Superior temporal gyrus (tissue), 1 donor: ENCODE measurements around the gene ATP8A1.
"Not testable (repeated sequence)": the region's sequence is repeated elsewhere in the genome, so short reads cannot be mapped to it uniquely, and the experiment has no call there.

Experiments
- DNase-seq: peaks from one replicate; pipeline ENCODE4 v3.0.0-alpha.2; 2016; ENCODE audit errors: extremely low spot score

ATP8A1 gene

DNA sequence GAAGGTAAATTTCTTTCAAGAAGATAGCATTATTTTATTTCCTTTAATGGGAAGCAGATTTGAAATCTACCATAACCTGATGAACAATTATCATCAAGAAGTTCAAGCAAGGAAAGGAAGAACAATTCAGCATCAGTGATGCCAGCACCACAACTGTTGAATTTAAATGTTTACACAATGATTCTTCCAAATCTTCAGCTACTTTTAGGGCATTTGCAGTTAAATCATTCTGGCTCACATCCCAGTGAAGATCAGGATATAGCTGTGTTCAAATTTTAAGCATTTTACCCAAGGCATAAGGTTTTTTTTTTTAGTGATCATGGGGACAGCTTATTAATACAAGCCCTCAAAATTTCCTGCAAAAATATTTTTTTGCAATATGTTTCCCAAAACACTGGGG is 146.7 kb downstream of the ATP8A1 start:
- DNase-seq = no peak

DNA sequence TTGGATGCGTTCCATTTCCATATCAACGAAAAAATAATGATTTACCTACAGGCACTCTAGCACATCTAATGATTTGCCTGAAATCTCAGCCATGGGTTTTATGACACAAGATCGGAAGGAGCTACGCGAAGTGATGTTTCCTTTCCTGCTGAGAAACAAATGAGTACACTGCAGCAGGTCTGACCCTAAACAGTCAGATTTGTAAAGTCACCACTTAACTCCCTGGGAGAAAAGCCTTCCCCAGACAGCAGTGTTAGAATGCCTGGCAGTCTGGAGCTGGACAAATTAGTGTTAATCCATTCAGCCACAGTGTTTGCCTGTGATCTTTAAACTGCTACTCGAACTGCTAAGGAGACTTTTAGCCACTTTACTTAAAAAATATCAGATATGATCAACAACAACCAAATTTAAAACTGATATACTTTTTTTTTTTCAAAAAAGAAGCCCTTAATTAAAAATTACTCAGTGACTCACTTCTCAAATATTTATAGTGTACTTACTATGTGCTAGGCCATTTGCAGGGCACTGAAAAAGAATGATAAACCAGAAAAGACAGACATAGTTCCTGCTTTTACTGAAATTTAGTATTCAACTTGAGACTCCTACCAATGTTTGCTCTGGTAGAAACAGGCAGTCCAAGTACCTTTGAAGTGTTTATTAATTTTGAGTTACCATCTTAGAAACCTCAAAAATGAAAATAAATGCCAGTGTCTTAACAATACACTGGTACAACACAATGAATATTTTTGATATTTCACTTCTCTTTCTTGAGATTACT is 155.1 kb downstream of the ATP8A1 start:
- DNase-seq = no peak

DNA sequence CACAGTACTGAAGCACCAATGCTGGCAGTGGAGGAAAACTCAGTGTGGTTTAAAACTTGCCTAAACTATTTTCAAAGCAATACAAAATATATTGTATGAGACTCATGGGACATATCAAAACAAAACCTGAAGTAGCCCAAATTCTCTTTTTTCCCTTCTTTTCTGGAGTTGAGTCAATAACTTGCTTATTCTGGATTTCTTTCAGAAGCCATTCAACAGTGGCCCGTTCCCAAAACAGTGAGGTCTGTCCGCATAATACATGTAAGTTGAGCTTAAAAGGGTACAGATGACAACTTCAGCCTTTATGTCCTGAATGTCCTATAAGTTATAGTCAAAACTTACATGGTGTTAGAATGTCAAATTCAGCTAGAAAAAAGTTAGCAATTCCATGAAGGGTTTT is 158.9 kb downstream of the ATP8A1 start:
- no peak for DNase-seq

DNA sequence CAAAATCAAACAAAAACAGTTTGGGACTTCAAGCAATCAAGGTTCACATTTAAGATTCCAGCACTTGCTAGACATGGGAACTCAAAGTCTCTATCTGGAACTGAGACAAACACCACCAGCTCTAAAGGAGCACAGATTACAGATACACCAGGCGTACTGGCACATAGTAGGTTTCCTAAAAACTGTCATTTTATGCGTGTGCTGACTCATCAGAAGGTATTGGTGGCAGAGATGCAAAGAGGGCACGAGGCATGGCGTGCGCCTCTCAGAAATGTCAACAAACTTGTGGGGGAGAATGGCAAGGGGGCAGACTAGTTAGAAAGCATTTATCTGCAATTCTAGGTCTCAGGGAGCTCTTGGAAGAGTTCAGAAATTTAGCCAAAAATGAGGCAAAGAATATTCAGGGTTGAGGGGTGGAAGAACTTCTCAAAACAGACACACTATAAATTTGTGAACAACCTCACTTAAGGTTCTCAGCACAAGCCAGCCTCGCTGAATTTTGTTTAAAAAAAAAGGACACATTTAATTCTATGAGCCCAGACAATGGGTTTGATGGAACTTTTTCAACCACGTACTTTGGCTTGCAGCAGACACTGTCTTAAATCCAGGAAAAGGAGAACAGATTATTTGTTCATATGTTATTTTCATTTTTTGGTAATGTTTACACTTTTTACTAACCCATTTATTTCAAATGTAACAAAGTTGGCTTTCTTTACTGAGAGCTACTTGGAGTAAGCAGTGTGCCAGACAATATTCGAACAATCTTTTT is 159.6 kb downstream of the ATP8A1 start:
- DNase-seq = no peak

DNA sequence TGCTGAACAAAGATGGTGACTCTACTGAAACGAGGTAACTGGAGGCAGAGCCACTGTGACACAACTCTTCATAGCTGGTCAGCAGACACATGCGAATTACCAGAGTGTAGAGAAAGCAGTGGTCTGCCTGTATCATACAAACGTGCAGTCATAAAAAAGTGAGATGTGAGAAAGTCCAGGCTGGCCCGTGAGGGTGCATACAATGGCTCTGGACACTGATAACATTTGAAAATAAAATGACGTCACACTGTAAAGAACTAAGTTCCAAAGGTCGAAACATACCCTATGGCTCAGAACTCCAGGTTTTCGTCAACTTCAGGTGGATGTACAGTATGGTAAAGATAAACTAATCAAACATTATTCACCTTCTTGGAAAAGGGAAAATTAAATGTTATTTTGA is 163.9 kb downstream of the ATP8A1 start:
- no peak for DNase-seq

DNA sequence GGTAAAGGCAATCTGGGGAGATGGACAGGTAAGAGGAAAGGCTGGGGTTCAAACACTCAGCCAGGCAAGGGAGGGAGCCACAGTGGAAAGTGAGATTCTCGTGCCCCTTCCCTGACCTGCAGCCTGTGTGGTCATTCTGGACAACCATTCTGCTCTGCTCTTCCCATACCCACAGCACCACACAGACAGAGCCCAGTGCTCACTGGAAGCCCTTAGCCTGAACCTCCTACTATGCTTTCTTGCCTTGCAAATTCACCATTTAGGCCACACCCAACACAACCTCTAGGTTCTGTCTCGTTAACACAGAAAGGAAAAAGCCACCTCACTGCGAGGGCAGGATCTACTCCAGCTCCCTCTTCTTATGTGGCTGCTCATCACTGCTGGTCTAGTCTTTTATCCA is 166.9 kb downstream of the ATP8A1 start:
- no peak for DNase-seq

DNA sequence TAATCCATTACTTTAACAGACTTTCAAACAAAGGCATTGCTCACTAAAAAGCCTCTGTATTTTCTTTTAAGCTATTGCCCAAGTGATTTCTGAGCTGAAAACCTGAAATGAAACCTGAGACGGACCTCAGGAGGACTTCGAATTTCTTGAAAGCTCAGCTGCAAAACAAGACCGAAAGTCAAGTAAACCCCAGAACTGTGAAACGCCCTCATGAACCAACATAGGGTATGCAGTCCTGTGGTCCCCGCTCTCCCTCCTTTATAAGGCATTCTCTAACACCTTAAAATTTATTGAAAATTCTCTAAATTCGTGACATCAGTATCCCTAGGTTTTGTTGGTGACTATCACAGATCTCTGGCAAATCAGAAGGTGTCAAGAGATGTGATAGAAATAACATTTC is 167.8 kb downstream of the ATP8A1 start:
- DNase-seq = no peak

DNA sequence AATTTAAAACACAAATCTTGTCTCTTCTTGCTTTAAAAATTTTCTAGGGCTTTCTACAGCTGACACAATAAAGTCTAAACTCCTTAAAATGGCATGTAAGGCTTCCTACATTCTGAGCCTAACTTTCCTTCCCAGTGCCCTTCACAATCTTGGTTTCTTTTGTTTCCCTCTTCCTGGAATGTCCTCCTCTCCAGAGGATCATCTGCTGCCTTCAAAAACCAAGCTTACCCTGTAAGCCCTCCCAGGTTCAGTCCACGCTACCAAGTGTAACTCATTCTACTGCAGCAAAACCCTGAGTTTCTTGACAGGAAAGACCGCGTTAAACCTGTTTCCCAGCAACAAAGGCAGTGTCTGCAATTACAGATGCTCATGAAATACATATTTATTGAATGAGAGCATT is 168.4 kb downstream of the ATP8A1 start:
- DNase-seq = no peak

DNA sequence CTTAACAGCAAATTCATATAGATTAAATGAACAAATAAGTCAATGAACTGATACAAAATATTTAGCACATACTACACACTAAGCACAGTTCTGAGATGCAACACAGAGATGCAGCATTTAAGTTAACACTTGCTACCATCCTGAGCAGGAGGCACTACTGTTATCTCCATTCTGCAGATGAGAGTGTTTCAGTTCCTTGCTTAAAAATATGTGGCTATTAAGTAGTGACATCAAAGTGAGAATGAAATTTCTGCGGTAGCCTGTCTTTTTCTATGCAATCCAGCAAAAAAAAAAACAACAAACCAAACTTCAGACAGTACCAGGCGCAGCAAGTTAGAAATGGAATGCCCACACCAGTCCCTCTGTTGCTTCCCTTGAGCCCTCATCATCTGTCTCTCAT is 168.8 kb downstream of the ATP8A1 start:
- no peak for DNase-seq

DNA sequence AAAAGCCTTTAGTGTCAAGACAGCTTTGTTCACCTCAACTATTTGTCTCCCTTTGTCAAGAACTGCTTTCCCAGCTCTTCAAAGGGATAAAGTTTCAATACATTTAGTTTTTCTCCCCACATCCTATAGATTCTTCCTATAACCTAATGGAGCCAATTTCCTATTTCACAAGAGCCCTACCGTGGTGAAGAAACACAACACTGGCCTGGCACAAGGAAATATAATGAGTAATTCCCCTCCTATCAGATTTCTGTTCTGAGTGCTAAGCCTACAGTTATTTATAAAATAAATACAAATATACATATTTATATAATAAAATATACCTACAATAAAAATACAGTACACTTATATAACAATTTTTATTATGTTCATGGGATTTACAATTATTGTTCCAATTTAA is 169.7 kb downstream of the ATP8A1 start:
- DNase-seq = no peak

DNA sequence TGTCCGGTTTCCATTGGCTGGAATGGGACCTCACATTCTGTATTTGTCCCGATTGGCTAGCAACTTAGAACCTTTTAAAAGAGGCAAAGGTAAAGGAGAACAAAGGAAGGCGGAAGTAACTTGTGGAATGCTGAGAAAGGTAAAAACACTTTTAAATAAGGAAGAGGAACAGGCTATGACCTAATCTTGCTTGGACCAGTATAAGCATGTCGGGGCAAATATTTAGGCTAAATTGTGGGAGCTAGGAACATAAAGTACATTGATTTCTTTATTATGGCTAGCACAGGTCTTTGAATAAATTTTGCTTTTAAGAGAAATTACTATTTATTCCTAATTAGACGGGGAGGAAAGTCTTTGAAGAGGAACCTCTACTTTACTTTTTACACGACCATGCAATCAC is 170.7 kb downstream of the ATP8A1 start:
- DNase-seq = not testable (repeated sequence)

DNA sequence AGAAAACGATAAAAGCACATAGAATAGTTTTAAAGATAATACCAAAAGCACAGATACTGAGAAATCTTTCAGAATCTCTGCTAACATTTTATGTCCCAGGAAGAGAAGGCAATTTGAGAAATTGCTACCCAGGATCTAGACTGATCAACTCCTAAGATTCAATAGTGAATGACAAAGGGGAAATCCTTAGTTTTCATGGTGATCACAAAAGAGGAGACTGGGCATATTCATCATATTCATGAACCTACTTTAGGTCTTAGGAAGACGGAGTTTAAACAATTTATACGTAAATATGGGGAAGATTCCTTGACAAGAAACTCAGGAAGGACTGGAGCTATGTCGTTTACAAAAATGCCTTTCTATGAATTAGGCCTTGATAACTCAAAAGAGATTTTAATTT is 172.3 kb downstream of the ATP8A1 start:
- no peak for DNase-seq

DNA sequence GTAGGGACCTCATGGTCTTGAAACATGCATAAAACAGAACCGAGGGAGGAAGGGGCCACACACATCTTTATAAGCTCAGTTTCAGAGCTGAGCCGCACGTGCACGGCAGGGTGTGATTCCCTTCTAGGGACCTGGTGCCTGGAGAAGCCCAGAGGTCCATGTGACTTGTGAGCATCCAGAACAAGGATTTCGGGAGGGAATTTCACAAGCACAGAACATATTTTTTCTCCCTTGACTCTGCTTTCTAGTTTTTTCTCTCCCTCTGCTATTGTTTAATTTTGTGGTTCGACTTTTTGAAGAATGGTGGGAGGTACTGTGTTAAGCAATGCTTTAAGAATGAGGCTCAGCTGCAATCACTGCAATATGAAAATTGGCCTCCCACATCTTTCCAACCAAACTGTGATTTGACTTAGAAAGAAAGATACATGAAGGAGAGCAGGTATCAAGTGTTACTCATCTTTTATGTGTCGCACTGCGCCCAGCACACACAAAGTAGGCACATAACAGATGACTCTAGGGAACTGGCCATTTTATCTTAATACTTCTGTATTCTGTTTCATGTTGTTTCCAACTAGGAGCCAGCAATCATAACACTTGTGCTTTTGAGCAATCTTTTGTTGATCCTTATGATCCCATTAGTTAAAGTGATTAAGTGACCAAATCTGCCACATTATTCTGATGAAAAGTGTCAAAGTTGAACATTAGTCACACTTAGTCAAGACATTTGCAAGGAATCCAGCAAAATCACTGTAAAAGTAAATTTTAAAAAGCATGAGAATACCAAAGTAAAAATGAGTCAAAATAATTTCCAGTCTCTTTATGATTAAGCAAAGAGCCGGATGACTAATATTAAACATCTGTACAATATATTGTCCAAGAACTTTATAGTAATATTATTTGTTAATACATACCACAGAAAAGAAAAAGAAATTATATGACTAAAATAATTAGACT is 173.2 kb downstream of the ATP8A1 start:
- DNase-seq = peak; percentile 31

DNA sequence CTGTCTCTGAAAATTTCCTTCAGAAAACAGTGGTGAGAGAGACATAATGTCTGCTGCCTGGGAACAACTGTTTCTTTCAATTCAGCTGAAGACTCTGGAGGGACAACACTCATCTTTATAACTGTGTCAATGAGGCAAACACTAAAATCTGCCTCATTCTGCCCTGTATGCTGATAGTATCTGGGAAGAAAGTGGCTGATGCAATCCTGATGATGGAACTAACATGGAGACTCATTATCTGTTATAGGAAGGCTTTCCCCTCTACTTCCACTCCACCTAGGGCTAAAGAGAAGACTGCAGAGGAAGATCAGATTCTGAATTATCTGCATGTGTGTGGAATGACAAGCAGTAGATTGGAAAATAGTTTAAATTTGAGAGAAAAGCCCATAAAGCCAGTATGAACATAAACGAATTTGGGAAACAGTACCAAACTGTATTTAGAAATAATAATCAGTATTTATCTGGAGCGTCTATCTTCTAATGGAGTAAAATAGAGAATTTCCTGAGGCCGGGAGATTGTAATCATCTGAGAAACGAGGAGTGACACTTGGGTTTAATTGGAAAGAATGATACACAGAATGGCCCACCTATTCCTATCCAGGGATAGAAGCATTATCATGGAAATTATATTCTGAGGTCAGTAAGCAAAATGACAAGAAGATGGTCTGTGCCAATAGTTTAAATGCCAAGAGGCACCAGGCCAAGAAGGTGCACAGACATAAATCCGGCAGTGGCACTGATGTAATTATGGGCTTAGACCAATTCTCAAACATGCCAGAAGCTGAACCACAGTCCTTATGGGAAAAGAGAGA is 174.2 kb downstream of the ATP8A1 start:
- peak; percentile 52 for DNase-seq

DNA sequence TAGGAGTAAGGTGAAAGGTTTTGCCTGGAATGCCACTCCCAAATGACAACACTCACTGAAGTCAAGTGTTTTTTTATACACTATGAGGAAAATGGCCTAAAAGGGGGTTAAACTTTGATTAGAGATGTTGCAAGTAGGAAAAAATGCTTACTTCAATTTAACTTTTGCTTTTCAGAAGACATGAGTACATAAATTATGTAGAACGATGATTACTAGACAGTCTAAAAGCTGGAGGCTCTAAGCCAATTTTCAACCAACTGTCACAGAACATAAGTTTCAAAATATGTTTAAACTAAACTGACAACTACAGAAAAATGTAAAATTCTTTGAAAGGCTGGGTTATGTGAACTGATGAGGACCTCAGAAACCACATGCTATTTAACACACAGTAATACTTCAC is 176.2 kb downstream of the ATP8A1 start:
- DNase-seq = no peak

DNA sequence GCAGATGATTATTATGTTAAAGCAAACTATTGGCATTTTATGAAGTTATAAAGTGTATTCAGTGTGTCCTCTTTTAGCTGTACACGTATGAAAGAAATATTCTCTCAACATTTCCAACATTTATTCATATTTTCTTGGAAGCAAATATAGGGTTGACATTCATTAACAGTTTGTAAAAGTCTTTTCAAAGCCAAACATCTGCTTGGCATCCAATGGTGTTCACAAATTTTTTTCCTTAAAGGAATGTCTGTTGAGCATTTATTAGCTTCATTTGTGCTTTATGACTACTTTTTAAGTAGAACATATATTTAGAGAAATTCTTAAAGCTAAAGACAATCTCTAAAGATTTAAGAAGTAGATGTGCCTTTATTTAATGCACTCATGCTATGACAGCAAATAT is 176.6 kb downstream of the ATP8A1 start:
- DNase-seq = no peak

DNA sequence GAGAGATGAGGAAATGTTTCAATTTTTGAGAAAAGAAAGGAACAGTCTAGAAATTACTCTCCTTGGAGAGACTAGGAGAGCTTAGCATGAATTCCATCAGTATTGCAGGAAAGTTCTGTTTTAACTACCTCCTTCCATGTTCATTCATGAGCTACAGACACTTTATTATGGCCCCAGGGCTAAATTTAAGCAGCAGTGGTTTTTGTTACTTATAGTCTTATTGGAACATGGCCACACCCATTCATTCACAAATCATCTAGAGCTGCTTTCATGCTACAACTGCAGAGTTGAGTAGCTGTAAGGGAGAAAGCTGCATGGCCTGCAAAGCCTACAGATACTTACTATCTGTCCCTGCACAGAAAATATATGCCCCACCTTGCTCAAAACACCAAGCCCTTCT is 178.0 kb downstream of the ATP8A1 start:
- DNase-seq = no peak

DNA sequence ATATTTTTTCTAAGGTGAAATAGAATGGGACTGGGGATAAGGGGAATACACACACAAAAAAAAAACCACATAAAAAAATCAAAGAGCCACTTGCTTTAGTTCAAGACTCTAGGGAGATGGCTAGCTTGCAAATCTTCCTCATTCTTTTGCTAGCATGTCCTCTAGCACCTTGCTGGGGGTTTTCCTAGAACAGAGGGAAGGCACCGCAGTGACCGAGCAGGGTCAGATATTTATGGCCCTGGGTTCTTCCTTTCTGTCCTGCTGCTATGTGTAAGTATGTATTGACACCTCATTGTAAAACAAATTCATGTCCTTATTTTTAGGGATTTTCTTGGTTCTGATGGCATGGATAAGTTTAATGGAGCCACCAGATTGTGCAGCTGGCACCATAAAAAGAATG is 178.4 kb downstream of the ATP8A1 start:
- DNase-seq = no peak

DNA sequence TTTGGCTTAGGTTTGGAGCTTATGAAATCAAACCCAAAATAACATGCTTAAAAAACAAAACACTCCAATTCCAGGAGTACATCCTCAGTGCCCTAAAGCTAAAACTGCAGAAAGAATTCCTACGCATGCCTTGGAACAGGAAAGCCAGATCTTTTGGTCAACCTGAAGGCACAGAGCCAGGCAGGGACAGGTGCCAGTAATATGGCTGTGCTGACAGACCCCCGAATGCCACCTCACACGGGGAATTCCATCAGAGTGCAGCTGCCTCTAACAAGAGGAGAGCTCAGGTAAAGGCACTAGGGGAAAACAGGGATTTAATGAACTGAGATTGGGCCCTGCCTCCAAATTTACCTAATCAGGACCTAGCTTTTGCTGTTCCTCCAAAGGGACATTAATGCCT is 182.5 kb downstream of the ATP8A1 start:
- no peak for DNase-seq

DNA sequence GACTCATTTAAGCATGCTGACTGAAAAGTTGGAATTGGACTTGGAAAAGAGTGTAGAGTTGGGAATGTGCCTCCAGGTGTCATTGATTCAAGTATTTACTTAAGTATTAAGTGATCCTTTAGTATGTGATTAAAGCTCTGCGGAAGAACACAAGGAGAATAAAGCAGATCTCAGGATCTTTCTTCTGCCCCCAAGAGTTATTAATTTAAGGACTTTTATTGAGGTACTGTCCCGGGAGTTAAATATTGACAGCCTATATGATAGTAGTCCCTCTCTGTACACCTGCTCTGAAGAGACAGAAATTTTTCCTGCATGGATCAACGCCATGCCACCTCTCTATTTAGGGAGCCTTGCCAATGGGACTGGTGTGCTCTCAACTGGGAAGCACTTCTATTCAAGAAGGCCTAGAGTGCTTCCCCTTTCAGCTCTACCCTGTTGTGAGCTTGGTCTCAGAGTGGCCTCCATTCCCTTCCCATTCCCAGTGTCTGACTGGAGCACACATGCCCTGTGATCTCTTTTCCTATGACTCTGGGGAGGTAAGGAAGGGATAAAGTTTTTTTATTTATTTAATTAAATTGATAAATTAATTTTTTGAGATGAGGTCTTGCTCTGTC is 183.7 kb downstream of the ATP8A1 start:
- no peak for DNase-seq

DNA sequence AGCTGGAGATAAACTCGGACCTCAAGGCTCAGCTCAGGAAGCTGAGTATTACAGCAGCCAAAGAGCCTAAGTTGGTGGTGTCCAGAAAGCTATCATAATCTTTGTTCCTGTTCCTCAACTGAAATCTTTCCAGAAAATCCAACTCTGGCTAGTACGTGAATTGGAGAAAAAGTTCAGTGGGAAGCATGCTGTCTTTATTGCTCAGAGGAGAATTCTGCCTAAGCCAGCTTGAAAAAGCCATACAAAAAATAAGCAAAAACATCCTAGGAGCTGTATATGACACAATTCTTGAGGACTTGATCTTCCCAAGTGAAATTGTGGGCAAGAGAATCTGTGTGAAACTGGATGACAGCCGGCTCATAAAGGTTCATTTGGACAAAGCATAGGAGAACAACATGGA is 185.0 kb downstream of the ATP8A1 start:
- no peak for DNase-seq
